CD4-positive, alpha-beta T cell treated with Interleukin-2 at 100 ng/mL for 4 hours (primary cell): ENCODE data around the gene NACC2.

Experiments used
- DNase-seq: peaks from one replicate; pipeline ENCODE4 v3.0.0-alpha.2; 2020; ENCODE audit warnings: low spot score

Gene NACC2

GRCh38 chr9:136055715-136056545 lies 39.2 kb downstream of the NACC2 start:
- no peak for DNase-seq

GRCh38 chr9:136054798-136055714 lies 40.0 kb downstream of the NACC2 start:
- DNase-seq: no peak

GRCh38 chr9:136054146-136054545 lies 40.9 kb downstream of the NACC2 start:
- no peak for DNase-seq

DNA sequence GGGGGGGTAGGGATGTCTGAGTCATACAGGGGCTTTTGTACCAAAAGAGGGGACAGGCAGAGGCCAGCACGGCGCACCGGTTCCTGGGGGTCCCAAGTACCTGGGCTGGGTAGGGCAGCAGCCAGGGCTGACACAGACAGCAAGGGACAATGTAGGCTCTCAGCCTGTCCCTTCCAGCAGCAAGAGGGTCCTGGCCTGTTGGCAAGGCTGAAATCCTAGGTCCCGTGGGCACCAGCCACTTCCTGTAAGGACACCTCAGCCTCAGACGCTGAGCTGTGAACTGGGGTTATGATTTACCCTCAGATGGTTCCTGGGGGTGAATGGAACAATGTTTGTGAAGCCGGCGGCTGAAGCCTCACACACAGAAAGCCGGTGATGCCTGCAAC lies 41.3 kb downstream of the NACC2 start:
- DNase-seq: no peak

- DNase-seq: no peak
These were observed 41.9 kb downstream of the NACC2 start for GRCh38 chr9:136052991-136053756.

DNA sequence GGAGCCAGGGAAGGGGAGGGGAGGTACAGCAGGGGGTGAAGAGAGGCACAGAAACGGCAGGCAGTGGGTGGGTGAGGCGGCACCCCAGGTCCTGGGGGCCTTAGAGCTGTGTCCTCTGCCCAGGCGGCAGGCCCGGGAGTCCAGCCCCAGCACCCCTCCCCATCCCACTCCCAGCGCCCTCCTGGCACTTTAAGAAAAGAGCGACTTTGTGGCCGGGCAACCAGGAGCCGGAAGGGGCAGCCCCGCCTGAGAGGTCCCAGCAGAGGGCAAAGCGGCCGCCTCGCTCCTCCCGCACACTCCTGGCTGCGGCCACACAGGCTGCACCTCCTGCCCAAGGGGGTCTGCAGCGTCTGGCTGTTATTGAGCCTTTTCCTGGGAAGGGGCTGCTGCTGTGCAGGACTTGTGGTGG lies 42.6 kb downstream of the NACC2 start:
- no peak for DNase-seq

GRCh38 chr9:136051837-136052471 lies 43.1 kb downstream of the NACC2 start:
- DNase-seq: peak; percentile 7

GRCh38 chr9:136051453-136051836 lies 43.6 kb downstream of the NACC2 start:
- DNase-seq: no peak

DNA sequence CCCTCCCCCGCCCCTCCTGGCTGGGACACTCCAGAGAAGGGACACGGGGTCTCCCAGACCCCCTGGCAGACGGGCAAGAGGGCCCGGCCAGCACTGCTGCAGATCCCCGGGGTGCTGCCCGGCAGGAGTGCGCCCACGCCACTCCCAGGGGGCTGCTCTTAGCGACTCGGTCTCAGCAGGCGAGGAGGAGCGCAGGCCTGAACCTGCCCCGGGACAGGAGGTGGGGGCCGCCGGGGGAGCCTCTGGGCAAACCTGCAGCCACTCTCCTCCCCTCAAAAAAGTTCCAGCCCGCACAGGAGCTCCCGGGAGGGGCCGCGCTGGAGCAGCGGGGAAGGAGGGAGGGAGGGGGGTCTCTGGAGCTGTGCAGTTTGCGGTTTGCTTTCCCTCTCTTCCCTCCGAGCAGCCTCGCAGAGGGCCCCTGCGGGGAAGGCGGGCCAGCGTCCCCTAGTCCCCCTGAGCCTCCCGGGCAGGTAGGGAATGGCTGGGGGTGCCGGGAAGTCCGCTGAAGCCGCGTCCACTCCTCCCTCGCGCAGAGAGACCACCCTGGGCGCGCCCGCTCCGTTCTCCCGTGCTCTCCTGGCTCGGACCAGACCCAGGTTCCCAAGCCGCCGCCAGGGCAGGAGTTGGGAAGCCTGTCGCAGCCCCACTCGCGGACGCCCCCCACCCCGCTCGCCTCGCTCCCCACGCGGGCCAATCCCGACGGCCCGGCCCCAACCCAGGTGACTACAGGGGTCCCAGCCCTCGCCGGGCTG lies 44.2 kb downstream of the NACC2 start:
- DNase-seq: no peak

DNA sequence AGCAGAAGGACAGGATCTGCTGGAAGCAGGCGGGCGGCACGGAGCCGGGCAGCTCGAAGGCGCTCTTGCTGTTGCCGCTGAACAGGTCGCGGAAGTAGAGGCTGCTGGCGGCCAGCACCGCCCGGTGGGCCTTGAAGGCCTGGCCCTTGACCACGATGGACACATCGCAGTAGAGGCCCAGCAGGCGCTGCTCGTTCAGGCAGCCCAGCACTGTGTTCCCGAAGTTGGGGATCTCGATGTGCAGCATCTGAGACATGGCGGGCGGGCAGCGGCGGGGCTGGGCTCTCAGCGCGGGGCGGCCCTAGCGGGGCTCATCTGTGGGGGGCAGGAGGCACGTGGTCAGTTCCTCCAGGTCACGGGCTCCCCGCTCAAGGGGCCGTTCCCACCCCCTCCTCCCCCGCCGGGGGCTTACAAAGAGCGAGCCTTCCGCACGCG lies 44.8 kb downstream of the NACC2 start:
- DNase-seq: no peak

DNA sequence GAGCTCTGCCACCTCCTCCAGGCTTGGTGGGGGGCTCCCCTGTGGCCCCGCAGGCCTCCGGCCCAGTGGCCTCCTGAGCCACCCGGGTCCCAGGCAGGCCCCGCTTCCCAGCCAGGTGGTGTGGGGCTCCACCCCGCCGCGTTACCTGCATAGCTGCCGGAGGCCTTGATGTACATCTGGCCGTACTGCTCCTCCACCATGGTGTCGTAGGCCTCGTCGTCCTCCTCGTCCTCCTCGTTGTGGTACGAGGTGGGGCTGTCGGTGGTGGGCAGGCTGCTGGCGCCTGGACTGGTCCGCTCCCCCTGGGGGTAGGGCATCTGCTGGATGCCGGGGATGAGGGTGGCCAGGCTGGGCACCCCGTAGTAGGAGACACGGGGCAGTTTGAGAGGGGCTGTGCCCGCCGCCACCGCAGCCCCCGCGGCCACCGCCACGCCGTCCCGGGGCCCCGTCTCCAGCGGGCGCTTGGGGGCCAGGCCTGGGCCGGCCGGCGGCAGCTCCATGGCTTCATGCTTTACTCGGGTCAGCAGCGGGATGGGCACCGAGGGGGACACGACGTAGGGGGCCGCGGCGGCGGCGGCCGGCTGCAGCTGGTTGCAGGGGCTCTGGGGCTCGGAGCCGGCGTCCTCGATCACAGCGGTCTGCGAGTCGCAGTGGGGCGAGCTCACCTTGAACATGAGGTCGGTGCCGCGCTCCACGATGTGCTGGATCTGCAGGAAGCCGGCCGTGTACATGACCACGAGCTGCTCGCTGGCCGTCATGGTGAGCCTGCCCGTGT lies 45.4 kb downstream of the NACC2 start:
- no peak for DNase-seq

GRCh38 chr9:136048560-136049411 lies 46.3 kb downstream of the NACC2 start:
- no peak for DNase-seq

GRCh38 chr9:136047775-136048559 lies 47.1 kb downstream of the NACC2 start:
- DNase-seq: no peak

DNA sequence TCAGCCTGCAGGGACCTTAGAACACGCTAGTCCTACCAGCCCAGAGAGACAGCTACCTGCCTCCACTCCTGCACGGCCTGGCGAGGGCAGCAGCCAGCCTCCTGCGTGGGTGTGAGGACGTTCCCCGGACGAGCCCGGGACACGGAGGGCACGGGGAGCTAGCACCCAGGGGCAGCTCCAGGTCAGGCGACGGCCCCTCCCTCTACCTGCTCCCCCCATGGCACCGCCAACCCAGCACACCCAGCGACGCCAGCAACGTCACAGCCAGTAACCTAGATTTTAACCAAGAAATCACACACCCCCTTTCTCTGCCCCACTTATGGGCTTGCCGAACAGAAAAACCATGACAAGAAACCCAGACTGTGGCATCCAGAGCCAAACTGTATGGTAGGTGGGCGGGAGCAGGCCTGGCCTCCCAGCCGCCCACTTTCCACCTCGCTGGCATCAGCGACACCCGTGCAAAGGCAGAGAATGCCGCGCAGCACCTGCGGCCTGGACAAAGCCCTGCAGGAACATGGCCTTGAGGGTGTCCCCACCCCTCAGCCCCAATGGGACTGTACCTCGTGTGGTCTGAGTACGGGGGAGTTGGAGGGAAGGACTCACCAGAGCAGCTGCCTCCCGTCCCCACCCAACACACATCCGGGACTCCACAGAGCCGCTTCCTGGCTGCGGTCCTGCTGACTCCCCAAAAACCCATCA lies 47.9 kb downstream of the NACC2 start:
- DNase-seq: no peak

- no peak for DNase-seq
These were observed 48.6 kb downstream of the NACC2 start for GRCh38 chr9:136046554-136046920.

DNA sequence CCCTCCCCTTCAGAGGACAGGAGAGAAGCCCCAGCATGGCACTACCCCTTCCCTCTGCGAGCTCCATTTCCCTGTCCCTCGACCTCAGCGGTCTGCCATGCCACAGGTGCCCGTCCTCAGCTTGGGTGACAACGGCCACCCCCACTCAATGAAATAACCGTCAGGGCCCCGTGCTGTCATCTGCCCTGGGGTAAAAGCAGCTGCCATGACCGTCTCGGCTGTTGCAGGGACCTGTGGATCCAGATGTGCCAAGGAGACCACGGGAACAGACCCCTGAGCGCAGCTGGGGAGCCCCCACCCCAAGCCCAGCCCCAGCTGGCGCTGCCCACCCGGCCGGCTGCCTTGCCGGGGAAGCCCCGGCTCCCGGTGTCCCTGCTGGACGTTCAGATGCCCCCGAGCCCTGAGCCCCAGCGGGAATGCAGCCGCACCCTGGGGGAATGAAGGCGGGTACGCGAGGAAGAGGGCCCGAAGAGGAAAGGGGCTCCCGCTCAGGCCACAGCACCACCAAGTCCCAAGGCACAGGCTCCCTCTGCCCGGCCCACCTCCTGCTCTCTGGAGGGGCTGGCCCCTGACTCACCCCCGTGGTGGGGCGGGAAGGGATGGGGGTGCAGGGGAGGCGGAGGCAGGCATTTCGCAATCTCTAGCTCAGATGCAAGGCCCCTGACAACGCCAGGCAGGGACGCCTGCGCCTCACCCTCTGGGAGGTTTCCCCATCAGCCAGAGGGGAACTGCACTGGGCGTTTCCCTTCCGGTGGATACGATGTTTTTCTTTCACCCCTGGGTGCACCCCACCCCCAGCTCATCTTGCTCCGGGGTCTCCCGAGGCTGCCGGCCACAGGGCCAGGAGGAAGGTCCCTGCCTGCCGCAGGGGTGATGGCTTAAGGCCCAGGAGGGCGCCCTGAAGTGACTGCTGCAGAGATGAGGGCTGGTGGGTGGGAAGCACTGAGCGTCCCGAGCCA lies 49.2 kb downstream of the NACC2 start:
- DNase-seq: no peak
